Fibroblast of lung (primary cell): ENCODE results near the gene ZBTB39. TPM values are rescaled to one million over a fixed set of nuclear protein-coding genes. Genes with fewer than 3 reads are reported as not detected.

ENCODE experiments used
- DNase-seq, 2 donors: peaks; one replicate each; pipeline versions ENCODE4 v3.0.0 to v3.0.0-alpha.2; 2010; ENCODE audit warnings: low read depth in 2 of 2
- H2AFZ ChIP-seq: 2 replicates; pipeline ENCODE4 v1.5.1; 2012; ENCODE audit warnings: low read length, control low read depth, inconsistent platforms
- H3K27ac ChIP-seq: 2 replicates; pipeline ENCODE4 v1.5.1; 2011; ENCODE audit warnings: low read length, control low read depth; ENCODE audit not compliant: insufficient read depth
- H3K27me3 ChIP-seq: 2 replicates; pipeline ENCODE4 v1.5.1; 2011; ENCODE audit warnings: mild to moderate bottlenecking, low read length; ENCODE audit not compliant: control insufficient read depth, insufficient read depth
- H3K36me3 ChIP-seq: 2 replicates; pipeline ENCODE4 v1.5.1; 2011; ENCODE audit warnings: low read length; ENCODE audit not compliant: control insufficient read depth, insufficient read depth
- H3K4me1 ChIP-seq: 2 replicates; pipeline ENCODE4 v1.5.1; 2011; ENCODE audit warnings: low read length; ENCODE audit not compliant: control insufficient read depth, insufficient read depth; ENCODE audit errors: extremely low read depth
- H3K4me2 ChIP-seq: 2 replicates; pipeline ENCODE4 v1.5.1; 2011; ENCODE audit warnings: low read length, control low read depth; ENCODE audit not compliant: insufficient read depth; ENCODE audit errors: extremely low read depth
- H3K4me3 ChIP-seq, 4 experiments: fragments of 200-600 bp in 1 of 4; sonication (generic) in 1 of 4; replicated peaks in 1 of 4; 2 replicates each; pipeline ENCODE4 v1.5.1; 2011 to 2016; ENCODE audit warnings: low read length in 4 of 4, low read depth in 3 of 4, mild to moderate bottlenecking in 3 of 4, control low read depth in 2 of 4, inconsistent platforms in 1 of 4, mixed read lengths in 1 of 4; ENCODE audit not compliant: insufficient read depth in 1 of 4; ENCODE audit errors: control extremely low read depth in 1 of 4
- H3K79me2 ChIP-seq: 2 replicates; pipeline ENCODE4 v1.5.1; 2012; ENCODE audit warnings: mild to moderate bottlenecking, low read length, inconsistent platforms; ENCODE audit not compliant: control insufficient read depth, insufficient read depth
- H3K9ac ChIP-seq: 2 replicates; pipeline ENCODE4 v1.5.1; 2011; ENCODE audit warnings: mild to moderate bottlenecking, low read length, control low read depth; ENCODE audit not compliant: insufficient read depth
- H3K9me3 ChIP-seq: 2 replicates; pipeline ENCODE4 v1.5.1; 2012; ENCODE audit warnings: low read depth, low read length; ENCODE audit not compliant: control insufficient read depth, insufficient read depth
- H4K20me1 ChIP-seq: 2 replicates; pipeline ENCODE4 v1.5.1; 2011; ENCODE audit warnings: low read length; ENCODE audit not compliant: control insufficient read depth, insufficient read depth; ENCODE audit errors: extremely low read depth
- EZH2 ChIP-seq: IDR thresholded peaks from 2 replicates; pipeline ENCODE4 v1.5.1; 2012; ENCODE audit warnings: low read length, control low read depth, mild to moderate bottlenecking; ENCODE audit errors: missing control alignments
- polyA plus RNA-seq, 2 donors: library from polyadenylated mRNA; depleted of rRNA in 1 of 2; stranded (reverse) in 1 of 2; unstranded in 1 of 2; fragments of >200 nt; gene quantifications; 2 replicates each; pipeline ENCODE4 v1.2.1, GENCODE V29; 2011 to 2012; ENCODE audit warnings: missing spikeins in 1 of 2
- total RNA-seq: library from RNA; depleted of rRNA; stranded (reverse); fragments of >200 nt; gene quantifications from 2 replicates; pipeline ENCODE4 v1.2.1, GENCODE V29; 2014
- TF ChIP-seq, protein P1 (sequence below), 2 donors: IDR thresholded peaks in 1 of 2; conservative IDR thresholded peaks in 1 of 2; 1 replicate in 1 of 2; 2 replicates in 1 of 2; pipeline ENCODE4 v1.5.1; 2011 to 2012; ENCODE audit warnings: low read length in 2 of 2, control low read depth in 1 of 2, inconsistent platforms in 1 of 2, low read depth in 1 of 2, mild to moderate bottlenecking in 1 of 2

The ZBTB39 gene
- total and polyA plus RNA-seq, 2 donors (not counting 1 experiment from before 2014, with no cell fraction given), result 3.2 to 3.8 TPM

DNA sequence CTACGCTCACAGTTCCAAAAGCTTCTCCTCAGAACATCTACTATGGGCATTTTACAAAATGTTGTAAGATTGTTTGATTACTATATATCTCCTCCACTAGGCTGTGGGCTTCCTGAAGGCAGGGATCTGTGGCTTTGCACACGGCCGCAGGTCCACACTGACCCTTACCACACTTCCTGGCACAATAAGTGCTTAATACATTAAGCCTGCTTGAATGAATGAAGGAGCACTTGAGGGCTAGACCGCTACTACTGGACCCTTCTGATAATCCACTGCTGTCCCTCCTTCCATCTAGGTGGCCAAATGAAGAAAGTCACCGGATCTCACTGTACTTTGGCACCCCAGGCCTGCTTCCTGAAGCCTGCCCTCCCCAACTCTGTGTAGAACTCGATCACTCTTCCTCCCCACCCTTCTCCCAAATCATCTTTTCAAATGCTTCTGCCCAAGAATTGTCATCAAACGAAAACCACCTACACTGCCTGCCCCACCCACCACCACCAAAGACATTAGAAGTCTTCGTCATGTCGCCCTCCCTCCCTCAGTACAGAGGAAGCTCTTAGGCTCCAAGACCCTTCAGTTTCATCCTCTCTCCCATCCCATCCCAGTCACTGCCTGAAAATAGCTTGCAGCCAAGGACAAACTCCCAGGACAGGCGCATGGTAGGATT is 596 bp upstream of the ZBTB39 start:
- no peaks in the 10 kb centered on the region for H4K20me1 ChIP-seq
- H3K27ac ChIP-seq, result no peak overlapping the region
- H3K4me2 ChIP-seq, result peak overlapping the region; percentile 11
- TF ChIP-seq, protein P1, sequence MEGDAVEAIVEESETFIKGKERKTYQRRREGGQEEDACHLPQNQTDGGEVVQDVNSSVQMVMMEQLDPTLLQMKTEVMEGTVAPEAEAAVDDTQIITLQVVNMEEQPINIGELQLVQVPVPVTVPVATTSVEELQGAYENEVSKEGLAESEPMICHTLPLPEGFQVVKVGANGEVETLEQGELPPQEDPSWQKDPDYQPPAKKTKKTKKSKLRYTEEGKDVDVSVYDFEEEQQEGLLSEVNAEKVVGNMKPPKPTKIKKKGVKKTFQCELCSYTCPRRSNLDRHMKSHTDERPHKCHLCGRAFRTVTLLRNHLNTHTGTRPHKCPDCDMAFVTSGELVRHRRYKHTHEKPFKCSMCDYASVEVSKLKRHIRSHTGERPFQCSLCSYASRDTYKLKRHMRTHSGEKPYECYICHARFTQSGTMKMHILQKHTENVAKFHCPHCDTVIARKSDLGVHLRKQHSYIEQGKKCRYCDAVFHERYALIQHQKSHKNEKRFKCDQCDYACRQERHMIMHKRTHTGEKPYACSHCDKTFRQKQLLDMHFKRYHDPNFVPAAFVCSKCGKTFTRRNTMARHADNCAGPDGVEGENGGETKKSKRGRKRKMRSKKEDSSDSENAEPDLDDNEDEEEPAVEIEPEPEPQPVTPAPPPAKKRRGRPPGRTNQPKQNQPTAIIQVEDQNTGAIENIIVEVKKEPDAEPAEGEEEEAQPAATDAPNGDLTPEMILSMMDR (conservative IDR thresholded peaks at IDR 0.05 in 1 of 2, IDR thresholded peaks at IDR 0.05 in 1 of 2; ENCODE audit: low read depth in 1 of 2, low read length in 2 of 2), result peak in 1 of 2 donors; percentile 7
- TF ChIP-seq EZH2, result no peak
- H3K27me3 ChIP-seq, result peaks cover under 1% of the 10 kb centered on the region
- H2AFZ ChIP-seq, result peak overlapping the region; percentile 39
- H3K4me3 ChIP-seq, result peak overlapping the region in 2 of 4 experiments; percentile 20 to 27
- no peak for DNase-seq
- no peaks in the 10 kb centered on the region for H3K9me3 ChIP-seq
- no peak overlapping the region for H3K9ac ChIP-seq
- H3K36me3 ChIP-seq, result peaks cover 16% of the 10 kb centered on the region
- H3K4me1 ChIP-seq, result peaks cover 7% of the 10 kb centered on the region
- peaks cover 22% of the 10 kb centered on the region for H3K79me2 ChIP-seq

DNA sequence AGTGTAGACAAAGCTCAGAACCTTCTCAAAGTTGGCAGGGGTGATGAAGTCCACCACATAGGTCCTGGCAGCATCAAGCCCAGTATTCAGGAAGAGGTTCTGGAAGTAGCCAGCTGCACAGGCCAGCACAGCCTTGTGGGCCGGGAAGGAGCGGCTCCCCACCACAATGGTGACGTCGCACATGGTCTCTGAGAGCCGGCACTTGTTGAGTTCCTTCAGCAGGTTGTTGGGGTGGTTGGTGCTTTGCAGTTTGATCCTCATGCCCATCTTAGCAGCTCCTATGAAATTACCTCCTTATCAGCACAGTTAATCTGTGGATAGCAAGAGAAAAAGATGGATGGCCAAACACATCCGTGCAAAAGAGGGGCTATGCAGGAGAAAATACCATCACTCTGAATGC is 1.7 kb downstream of the ZBTB39 start:
- H3K27me3 ChIP-seq, result no peaks in the 10 kb centered on the region
- H2AFZ ChIP-seq, result no peak overlapping the region
- no peaks in the 10 kb centered on the region for H3K9me3 ChIP-seq
- peaks cover 16% of the 10 kb centered on the region for H3K36me3 ChIP-seq
- no peak overlapping the region for H3K4me3 ChIP-seq
- H3K79me2 ChIP-seq, result peaks cover 22% of the 10 kb centered on the region
- peak overlapping the region; percentile 77 for H3K4me2 ChIP-seq
- H3K27ac ChIP-seq, result no peak overlapping the region
- H3K4me1 ChIP-seq, result peaks cover 11% of the 10 kb centered on the region
- no peak for DNase-seq
- TF ChIP-seq, protein P1 (conservative IDR thresholded peaks at IDR 0.05 in 1 of 2, IDR thresholded peaks at IDR 0.05 in 1 of 2; ENCODE audit: low read depth in 1 of 2, low read length in 2 of 2), result no peak
- no peak for TF ChIP-seq EZH2
- H3K9ac ChIP-seq, result no peak overlapping the region
- no peaks in the 10 kb centered on the region for H4K20me1 ChIP-seq

DNA sequence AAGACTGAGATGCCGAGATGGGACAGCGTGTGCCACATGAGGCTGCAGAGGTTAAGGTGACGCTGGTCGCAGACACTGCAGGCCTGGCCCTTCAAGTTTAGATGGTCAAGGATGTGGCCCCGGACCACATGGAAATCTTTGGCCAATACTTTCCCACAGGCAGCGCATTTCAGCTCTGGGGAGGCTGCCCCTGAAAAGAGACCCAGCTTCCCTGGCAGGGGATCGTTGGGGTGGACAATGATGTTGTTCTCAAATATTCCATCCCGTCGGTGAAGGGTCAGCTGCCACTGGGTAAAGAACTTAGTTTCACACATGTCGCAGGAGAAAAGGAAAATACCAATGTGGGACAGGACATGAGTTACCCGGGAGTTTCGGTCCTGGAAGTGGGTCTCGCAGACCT is 3.0 kb downstream of the ZBTB39 start:
- peaks cover 16% of the 10 kb centered on the region for H3K36me3 ChIP-seq
- no peak overlapping the region for H3K4me2 ChIP-seq
- peaks cover 6% of the 10 kb centered on the region for H3K4me1 ChIP-seq
- no peak overlapping the region for H3K27ac ChIP-seq
- no peak overlapping the region for H2AFZ ChIP-seq
- H3K27me3 ChIP-seq, result no peaks in the 10 kb centered on the region
- no peak overlapping the region for H3K9ac ChIP-seq
- TF ChIP-seq, protein P1 (conservative IDR thresholded peaks at IDR 0.05 in 1 of 2, IDR thresholded peaks at IDR 0.05 in 1 of 2; ENCODE audit: low read depth in 1 of 2, low read length in 2 of 2), result no peak
- no peak for TF ChIP-seq EZH2
- H4K20me1 ChIP-seq, result no peaks in the 10 kb centered on the region
- H3K79me2 ChIP-seq, result peaks cover 22% of the 10 kb centered on the region
- H3K9me3 ChIP-seq, result no peaks in the 10 kb centered on the region
- no peak overlapping the region for H3K4me3 ChIP-seq
- no peak for DNase-seq
